GM13977 (cell line): Measurements from ENCODE around the gene COL5A2.

Experiments
- DNase-seq: peaks from one replicate; pipeline ENCODE4 v3.0.0; 2012; ENCODE audit warnings: low spot score
- in situ Hi-C: fragments of 300-500 bp; cut with MboI; formaldehyde crosslinking; loops from one replicate; pipeline ENCODE4 v1.12.0; 2022; ENCODE audit warnings: low sequenced_read_pairs, low pct_unique_long_range_greater_than_20kb, mixed read lengths, inconsistent platforms; ENCODE audit not compliant: unreplicated experiment
- TF ChIP-seq, protein P1 (sequence below): IDR thresholded peaks from 2 replicates; pipeline ENCODE4 v1.5.1; 2012; ENCODE audit warnings: mild to moderate bottlenecking, control low read depth; ENCODE audit not compliant: insufficient read depth; ENCODE audit errors: extremely low read depth, missing control alignments

Gene COL5A2

DNA sequence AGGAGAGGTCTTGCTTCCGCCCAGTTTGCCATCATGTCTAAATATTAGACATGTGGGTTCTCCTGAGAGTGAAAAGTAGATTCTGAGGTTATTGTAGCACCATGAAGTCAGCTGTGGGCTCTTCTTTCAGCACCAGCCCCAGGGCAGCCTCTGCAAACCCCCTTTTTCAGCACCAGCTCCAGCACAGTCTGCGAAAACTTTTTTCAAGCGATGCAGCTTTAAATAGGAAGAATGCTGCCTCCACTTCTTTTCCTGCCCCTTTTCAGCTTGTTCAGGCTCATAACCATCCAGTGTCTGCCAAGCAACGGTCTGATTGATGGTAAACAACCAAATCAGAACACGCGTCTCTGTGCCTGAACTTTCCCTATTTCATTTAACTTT is at the start of gene COL5A2:
TSS of gene COL5A2 (minus strand) at position 192 of the 381 bp plus-strand sequence. CDS start at position 35, 157 bp downstream.
- TF ChIP-seq, protein P1, sequence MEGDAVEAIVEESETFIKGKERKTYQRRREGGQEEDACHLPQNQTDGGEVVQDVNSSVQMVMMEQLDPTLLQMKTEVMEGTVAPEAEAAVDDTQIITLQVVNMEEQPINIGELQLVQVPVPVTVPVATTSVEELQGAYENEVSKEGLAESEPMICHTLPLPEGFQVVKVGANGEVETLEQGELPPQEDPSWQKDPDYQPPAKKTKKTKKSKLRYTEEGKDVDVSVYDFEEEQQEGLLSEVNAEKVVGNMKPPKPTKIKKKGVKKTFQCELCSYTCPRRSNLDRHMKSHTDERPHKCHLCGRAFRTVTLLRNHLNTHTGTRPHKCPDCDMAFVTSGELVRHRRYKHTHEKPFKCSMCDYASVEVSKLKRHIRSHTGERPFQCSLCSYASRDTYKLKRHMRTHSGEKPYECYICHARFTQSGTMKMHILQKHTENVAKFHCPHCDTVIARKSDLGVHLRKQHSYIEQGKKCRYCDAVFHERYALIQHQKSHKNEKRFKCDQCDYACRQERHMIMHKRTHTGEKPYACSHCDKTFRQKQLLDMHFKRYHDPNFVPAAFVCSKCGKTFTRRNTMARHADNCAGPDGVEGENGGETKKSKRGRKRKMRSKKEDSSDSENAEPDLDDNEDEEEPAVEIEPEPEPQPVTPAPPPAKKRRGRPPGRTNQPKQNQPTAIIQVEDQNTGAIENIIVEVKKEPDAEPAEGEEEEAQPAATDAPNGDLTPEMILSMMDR: no peak
- DNase-seq: no peak
- in situ Hi-C loops: no loop called here

DNA sequence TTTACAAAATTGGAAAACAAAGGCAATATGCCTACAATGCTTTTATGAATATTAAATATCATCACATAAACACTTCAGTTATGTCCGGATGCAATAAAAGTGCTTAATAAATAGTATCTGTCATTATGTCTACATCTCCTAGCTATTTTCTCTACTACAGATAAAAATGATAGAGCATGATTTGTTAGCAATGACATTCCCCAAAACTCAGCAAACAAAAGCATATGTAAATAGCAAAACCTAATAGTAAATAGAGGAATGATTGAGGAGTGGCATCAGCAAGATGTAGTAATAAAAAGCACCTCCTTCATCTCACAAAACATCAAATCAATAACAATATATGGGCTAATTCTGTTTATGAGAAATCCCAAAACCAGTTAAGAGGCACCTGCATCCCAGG is 46.5 kb upstream of the COL5A2 start:
- DNase-seq: no peak
- in situ Hi-C loops: no loop called here
- TF ChIP-seq, protein P1: no peak

GRCh38 chr2:189225032-189225431 is 45.5 kb upstream of the COL5A2 start:
- in situ Hi-C loops: no loop called here
- DNase-seq: no peak
- TF ChIP-seq, protein P1: no peak

DNA sequence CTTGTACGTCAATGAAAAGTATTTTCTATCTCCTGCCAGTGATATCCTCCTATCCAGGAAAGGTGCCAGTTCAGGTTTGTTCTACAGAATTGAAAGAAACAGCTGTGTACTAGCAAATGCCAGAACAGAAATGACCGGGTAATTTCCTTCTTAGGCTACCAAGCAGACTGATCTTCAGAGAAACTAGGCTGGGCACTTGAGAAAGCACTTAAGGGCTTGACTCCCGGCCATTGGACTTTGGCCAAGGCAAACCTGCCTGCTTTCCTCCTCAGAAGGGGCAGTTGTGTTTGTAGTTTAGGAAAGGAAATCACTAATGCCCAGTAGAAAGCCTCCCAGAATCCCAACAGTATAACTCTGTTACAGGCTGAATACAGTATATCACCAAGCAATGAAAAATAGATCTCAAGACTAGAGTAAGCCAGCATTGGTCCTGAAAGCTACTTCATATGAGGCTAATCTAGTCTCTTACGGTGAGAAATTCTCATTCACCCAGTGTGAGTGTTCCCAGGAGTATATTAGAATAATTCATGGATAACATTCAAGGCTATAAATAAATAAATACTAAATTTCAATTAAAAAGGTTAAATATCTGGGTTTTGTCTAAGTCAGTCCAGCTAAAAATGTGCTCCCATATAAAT is 43.0 kb upstream of the COL5A2 start:
- in situ Hi-C loops: no loop called here
- TF ChIP-seq, protein P1: no peak
- DNase-seq: no peak

DNA sequence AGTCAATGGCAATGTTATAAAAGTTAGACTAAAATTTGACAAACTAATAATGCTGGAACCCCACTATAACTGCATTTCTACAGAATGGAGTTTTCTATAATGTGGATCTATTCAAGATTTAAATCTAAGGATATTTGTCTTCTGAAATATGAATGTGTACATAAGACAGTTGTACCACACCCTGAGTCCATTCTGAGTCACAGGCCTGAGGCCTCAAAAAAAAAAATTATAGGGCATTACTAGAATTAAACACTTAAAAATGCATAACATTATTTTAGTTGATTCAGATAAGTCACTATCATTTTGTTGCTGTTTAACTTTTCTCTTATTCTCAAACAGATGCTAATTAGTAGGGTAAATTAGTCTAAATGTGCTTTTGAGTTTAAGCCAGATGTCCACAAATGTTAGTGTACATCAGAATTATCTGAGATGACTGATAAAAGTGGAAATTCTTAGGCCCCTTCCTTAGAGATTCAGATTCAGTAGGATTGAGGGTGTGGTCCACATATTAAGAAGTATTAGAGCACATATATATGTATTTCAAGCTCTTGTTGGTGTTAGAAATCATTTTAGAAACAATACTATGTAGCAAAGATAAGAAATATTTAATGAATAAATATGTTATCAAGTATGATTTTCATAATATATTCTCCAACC is 42.4 kb upstream of the COL5A2 start:
- no peak for DNase-seq
- in situ Hi-C loops: no loop called here
- TF ChIP-seq, protein P1: no peak

DNA sequence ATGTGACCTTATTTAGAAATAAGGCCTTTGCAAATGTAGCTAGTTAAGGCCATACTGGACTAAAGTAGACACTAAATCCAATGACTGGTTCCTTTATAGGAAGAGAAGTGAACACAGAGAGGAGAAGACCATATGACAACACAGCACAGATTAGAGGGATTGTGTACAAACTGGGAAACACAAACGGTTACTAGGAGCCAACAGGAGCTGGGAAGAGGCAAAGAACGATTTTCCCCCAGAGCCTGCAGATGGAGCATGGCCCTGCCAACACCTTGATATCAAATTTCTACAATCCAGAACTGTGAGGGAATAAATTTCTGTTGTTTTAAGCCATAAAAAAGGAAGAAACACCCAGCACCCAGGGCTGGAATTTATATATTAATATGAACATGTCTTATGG is 38.7 kb upstream of the COL5A2 start:
- in situ Hi-C loops: no loop called here
- no peak for DNase-seq
- TF ChIP-seq, protein P1: no peak
